B cell (primary cell): ENCODE results near the gene POLR2C. TPM values are rescaled to one million over a fixed set of nuclear protein-coding genes. Genes with fewer than 3 reads are reported as not detected.

Source experiments
- ATAC-seq: fragments of 200-7000 bp; cut with Tn5 transposase; one replicate; pipeline ENCODE4 v1.10.0; 2021; ENCODE audit warnings: low read depth, mild to moderate bottlenecking, moderate number of reproducible peaks, moderate library complexity
- CTCF ChIA-PET: fragments of 350-600 bp; sonication (Branson Sonifier 250); formaldehyde crosslinking; loops from one replicate; lab custom pipeline; 2021; ENCODE audit warnings: antibody characterized with exemption, inconsistent platforms; lab: Charles Lee
- POLR2A ChIA-PET: fragments of 350-600 bp; sonication (Branson Sonifier 250); formaldehyde crosslinking; loops from one replicate; lab custom pipeline; 2021; ENCODE audit warnings: antibody characterized with exemption; lab: Charles Lee
- DNase-seq: peaks from one replicate; pipeline ENCODE4 v3.0.0; 2013
- H2AFZ ChIP-seq: 2 replicates; pipeline ENCODE4 v1.6.1; 2012; ENCODE audit warnings: mild to moderate bottlenecking, low read depth, low read length; ENCODE audit not compliant: insufficient read depth, poor library complexity, severe bottlenecking
- H3K27ac ChIP-seq, 2 donors: 1 replicate in 1 of 2; 2 replicates in 1 of 2; pipeline ENCODE4 v1.5.1; 2012 to 2013; ENCODE audit warnings: low read length in 2 of 2, mild to moderate bottlenecking in 2 of 2, moderate library complexity in 1 of 2
- H3K27me3 ChIP-seq, 4 experiments: fragments of 200-600 bp in 1 of 4; sonication (generic) in 1 of 4; replicated peaks in 1 of 4; 1 replicate in 2 of 4; 2 replicates in 2 of 4; pipeline versions ENCODE4 v1.6.1 to v1.7.0; 2013 to 2016; ENCODE audit warnings: low read length in 3 of 4, mild to moderate bottlenecking in 2 of 4, mixed read lengths in 1 of 4, moderate library complexity in 1 of 4; ENCODE audit not compliant: insufficient read depth in 4 of 4, control insufficient read depth in 3 of 4; ENCODE audit errors: control extremely low read depth in 1 of 4
- H3K36me3 ChIP-seq, 2 experiments: replicated peaks in 1 of 2; 1 replicate in 1 of 2; 2 replicates in 1 of 2; pipeline versions ENCODE4 v1.6.1 to v1.7.1; 2013; ENCODE audit warnings: low read length in 1 of 2; ENCODE audit not compliant: insufficient read depth in 2 of 2, control insufficient read depth in 1 of 2; ENCODE audit errors: control extremely low read depth in 1 of 2, extremely low read depth in 1 of 2
- H3K4me1 ChIP-seq, 2 donors: fragments of 200-600 bp in 1 of 2; sonication (generic) in 1 of 2; 1 replicate in 1 of 2; 2 replicates in 1 of 2; pipeline versions ENCODE4 v1.5.1 to v1.6.1; 2013 to 2017; ENCODE audit warnings: low read length in 2 of 2; ENCODE audit not compliant: control insufficient read depth in 2 of 2, insufficient read depth in 2 of 2
- H3K4me2 ChIP-seq: replicated peaks from 2 replicates; pipeline ENCODE3; 2012; ENCODE audit warnings: mild to moderate bottlenecking, low read depth, low read length; ENCODE audit not compliant: poor library complexity, severe bottlenecking
- H3K4me3 ChIP-seq, 5 experiments: fragments of 200-600 bp in 1 of 5; sonication (generic) in 1 of 5; 1 replicate in 3 of 5; 2 replicates in 2 of 5; pipeline versions ENCODE4 v1.5.1 to v1.7.0; 2011 to 2016; ENCODE audit warnings: low read length in 4 of 5, mild to moderate bottlenecking in 4 of 5, low read depth in 2 of 5, control low read depth in 1 of 5, moderate library complexity in 1 of 5; ENCODE audit not compliant: insufficient read depth in 1 of 5; ENCODE audit errors: control extremely low read depth in 1 of 5, extremely low read depth in 1 of 5
- H3K79me2 ChIP-seq: fragments of 200-600 bp; sonication (generic); one replicate; pipeline ENCODE4 v1.6.0; 2016; ENCODE audit warnings: low read length; ENCODE audit not compliant: control insufficient read depth, insufficient read depth
- H3K9ac ChIP-seq: fragments of 200-600 bp; sonication (generic); 2 replicates; pipeline ENCODE4 v1.6.1; 2017; ENCODE audit warnings: mild to moderate bottlenecking, low read length, moderate library complexity
- H3K9me3 ChIP-seq, 3 donors: one replicate each; pipeline versions ENCODE4 v1.6.1 to v1.7.1; 2013; ENCODE audit warnings: low read length in 2 of 3; ENCODE audit not compliant: control insufficient read depth in 2 of 3, insufficient read depth in 1 of 3; ENCODE audit errors: control extremely low read depth in 1 of 3
- H4K20me1 ChIP-seq: 2 replicates; pipeline ENCODE4 v1.6.0; 2012; ENCODE audit warnings: mild to moderate bottlenecking, low read length; ENCODE audit not compliant: insufficient read depth, control insufficient read depth, poor library complexity, severe bottlenecking
- H3K27ac Mint-ChIP-seq: one replicate; pipeline ENCODE4 v1.8.0; 2021; ENCODE audit warnings: mixed read lengths
- H3K27me3 Mint-ChIP-seq: one replicate; pipeline ENCODE4 v1.8.0; 2021; ENCODE audit warnings: mixed read lengths
- H3K4me1 Mint-ChIP-seq: one replicate; pipeline ENCODE4 v1.8.0; 2021; ENCODE audit warnings: mixed read lengths
- H3K4me3 Mint-ChIP-seq: one replicate; pipeline ENCODE4 v1.8.0; 2021; ENCODE audit warnings: mixed read lengths
- H3K9me3 Mint-ChIP-seq: one replicate; pipeline ENCODE4 v1.8.0; 2022; ENCODE audit warnings: mixed read lengths; ENCODE audit not compliant: insufficient read depth
- EZH2 ChIP-seq: IDR thresholded peaks from 2 replicates; pipeline ENCODE4 v1.6.1; 2012; ENCODE audit warnings: borderline replicate concordance, low read depth, mild to moderate bottlenecking, moderate library complexity, low read length; ENCODE audit not compliant: insufficient read depth, poor library complexity, severe bottlenecking
- WGBS: methylation state at CpG from one replicate; pipeline ENCODE4 v1.1.5; 2013; ENCODE audit warnings: missing lambda C conversion rate; ENCODE audit not compliant: insufficient coverage; 5-methylcytosine and 5-hydroxymethylcytosine counted together
- intact Hi-C: fragments of 100-400 bp; cut with micrococcal nuclease; formaldehyde crosslinking; loops from one replicate; pipeline ENCODE4 v1.10.0; 2022
- polyA plus RNA-seq: library from polyadenylated mRNA; depleted of rRNA; stranded (reverse); fragments of >200 nt; gene quantifications from 2 replicates; pipeline ENCODE4 v1.2.3, GENCODE V29; 2012
- total RNA-seq, 2 donors: library from RNA; stranded (reverse); fragments of 120-200 nt in 1 of 2; gene quantifications; 1 replicate in 1 of 2; 2 replicates in 1 of 2; pipeline versions ENCODE4 v1.2.3 to v1.2.4, GENCODE V29; 2013 to 2022
- TF ChIP-seq, protein P1 (sequence below): fragments of 200-600 bp; IDR thresholded peaks from one replicate; pipeline ENCODE4 v1.8.0; 2022; ENCODE audit warnings: antibody characterized with exemption, mild to moderate bottlenecking

The POLR2C gene
- total and polyA plus RNA-seq, 2 donors (not counting 1 experiment from before 2014, with no cell fraction given) = 57.8 to 70.1 TPM

DNA sequence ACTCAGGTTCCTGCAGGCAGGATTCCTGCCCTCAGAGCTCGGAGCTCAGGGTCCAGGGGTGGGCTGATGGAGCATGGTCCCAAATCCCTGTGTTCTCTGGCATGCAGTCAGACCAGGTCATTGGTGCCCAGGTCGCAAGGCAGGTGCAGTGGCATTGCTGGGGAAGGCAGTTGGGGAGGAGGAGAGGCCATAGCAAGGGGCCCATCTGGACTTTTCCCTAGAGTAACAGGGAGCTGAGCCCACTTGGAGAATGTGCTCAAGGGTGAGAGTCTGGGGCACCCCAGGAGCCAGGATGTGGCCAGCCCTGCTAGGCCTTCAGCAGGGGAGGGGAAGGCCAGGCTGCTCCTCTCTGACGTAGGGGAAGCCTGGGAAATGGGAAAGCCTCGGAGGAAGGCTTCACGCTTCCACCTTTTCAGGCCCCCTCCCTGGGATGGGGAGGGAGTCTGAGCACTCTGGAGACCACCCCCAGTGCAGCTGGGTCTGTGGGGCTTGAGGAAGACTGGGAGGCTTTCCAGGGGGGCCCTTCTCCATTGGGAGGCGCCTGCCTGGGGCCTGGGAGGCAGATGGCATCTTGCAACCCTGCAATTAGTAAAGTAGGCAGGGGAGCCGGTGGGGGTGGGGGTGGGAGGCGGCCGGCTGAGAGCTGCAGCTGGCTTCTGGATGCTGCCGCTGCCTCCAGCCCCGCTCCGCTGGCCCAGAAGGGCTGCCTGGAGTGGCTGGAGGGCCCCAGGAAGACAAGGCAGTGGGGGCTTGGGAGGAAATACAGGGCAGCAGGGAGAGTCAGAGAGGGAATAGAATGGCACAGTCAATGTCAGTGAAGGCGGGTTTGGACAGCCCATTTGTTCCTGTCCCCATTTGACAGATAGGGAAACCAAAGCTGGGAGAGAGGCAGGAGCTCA lies 44.9 kb downstream of the POLR2C start:
- H2AFZ ChIP-seq = no peak overlapping the region
- H3K4me2 ChIP-seq = no peak overlapping the region
- no peaks in the 10 kb centered on the region for H3K4me1 ChIP-seq
- WGBS = 82% methylated on average over 12 of the region's 13 CpGs
- H3K4me3 ChIP-seq = no peak overlapping the region
- intact Hi-C loops = no loop called here
- DNase-seq = no peak
- H3K27ac ChIP-seq = no peak overlapping the region
- H3K4me3 Mint-ChIP-seq = no peak overlapping the region
- ChIA-PET CTCF (interaction anchor here (2.5 kb wide), 1 partner anchor 13 kb away, joined by 5 read pairs; no protein-coding TSS in a partner anchor), POLR2A (no interaction called here)
- no peak overlapping the region for H3K9ac ChIP-seq
- H4K20me1 ChIP-seq = no peaks in the 10 kb centered on the region
- peaks cover 15% of the 10 kb centered on the region for H3K27me3 Mint-ChIP-seq
- H3K27ac Mint-ChIP-seq = no peak overlapping the region
- H3K9me3 Mint-ChIP-seq = no peaks in the 10 kb centered on the region
- H3K27me3 ChIP-seq = no peaks in the 10 kb centered on the region
- ATAC-seq = no peak
- no peaks in the 10 kb centered on the region for H3K79me2 ChIP-seq
- H3K9me3 ChIP-seq = no peaks in the 10 kb centered on the region
- no peaks in the 10 kb centered on the region for H3K4me1 Mint-ChIP-seq
- no peaks in the 10 kb centered on the region for H3K36me3 ChIP-seq
- TF ChIP-seq, protein P1, sequence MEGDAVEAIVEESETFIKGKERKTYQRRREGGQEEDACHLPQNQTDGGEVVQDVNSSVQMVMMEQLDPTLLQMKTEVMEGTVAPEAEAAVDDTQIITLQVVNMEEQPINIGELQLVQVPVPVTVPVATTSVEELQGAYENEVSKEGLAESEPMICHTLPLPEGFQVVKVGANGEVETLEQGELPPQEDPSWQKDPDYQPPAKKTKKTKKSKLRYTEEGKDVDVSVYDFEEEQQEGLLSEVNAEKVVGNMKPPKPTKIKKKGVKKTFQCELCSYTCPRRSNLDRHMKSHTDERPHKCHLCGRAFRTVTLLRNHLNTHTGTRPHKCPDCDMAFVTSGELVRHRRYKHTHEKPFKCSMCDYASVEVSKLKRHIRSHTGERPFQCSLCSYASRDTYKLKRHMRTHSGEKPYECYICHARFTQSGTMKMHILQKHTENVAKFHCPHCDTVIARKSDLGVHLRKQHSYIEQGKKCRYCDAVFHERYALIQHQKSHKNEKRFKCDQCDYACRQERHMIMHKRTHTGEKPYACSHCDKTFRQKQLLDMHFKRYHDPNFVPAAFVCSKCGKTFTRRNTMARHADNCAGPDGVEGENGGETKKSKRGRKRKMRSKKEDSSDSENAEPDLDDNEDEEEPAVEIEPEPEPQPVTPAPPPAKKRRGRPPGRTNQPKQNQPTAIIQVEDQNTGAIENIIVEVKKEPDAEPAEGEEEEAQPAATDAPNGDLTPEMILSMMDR = no peak
- TF ChIP-seq EZH2 = no peak

- ChIA-PET POLR2A (no interaction called here), CTCF (interaction anchor here (2.5 kb wide), 1 partner anchor 12 kb away, joined by 5 read pairs; no protein-coding TSS in a partner anchor)
- H3K9me3 ChIP-seq = no peaks in the 10 kb centered on the region
- H3K27me3 ChIP-seq = no peaks in the 10 kb centered on the region
- H2AFZ ChIP-seq = no peak overlapping the region
- no peak overlapping the region for H3K4me2 ChIP-seq
- no peak overlapping the region for H3K27ac ChIP-seq
- DNase-seq = no peak
- Mint-ChIP-seq H3K27ac (no peak overlapping the region), H3K27me3 (peaks cover 13% of the 10 kb centered on the region), H3K4me1 (no peaks in the 10 kb centered on the region), H3K4me3 (no peak overlapping the region), H3K9me3 (no peaks in the 10 kb centered on the region)
- intact Hi-C loops = no loop called here
- no peak for ATAC-seq
- H3K9ac ChIP-seq = no peak overlapping the region
- H3K4me1 ChIP-seq = no peaks in the 10 kb centered on the region
- no peaks in the 10 kb centered on the region for H3K79me2 ChIP-seq
- WGBS = 90% methylated on average over 2 of the region's 3 CpGs
- no peak overlapping the region for H3K4me3 ChIP-seq
- no peaks in the 10 kb centered on the region for H3K36me3 ChIP-seq
- no peaks in the 10 kb centered on the region for H4K20me1 ChIP-seq
- TF ChIP-seq, protein P1 = no peak
- no peak for TF ChIP-seq EZH2
Measured at GRCh38 chr16:57508035-57508425, 45.6 kb downstream of the POLR2C start.
